GM23248 (cell line): ENCODE results near the gene LGALS7B. TPM values are rescaled to one million over a fixed set of nuclear protein-coding genes. Genes with fewer than 3 reads are reported as not detected.

ENCODE experiments used
- DNase-seq: peaks from one replicate; pipeline ENCODE4 v3.0.0-alpha.2; 2015
- H2AFZ ChIP-seq: fragments of 200-600 bp; sonication (generic); 2 replicates; pipeline ENCODE4 v1.6.1; 2016; ENCODE audit warnings: antibody characterized with exemption
- H3F3A ChIP-seq: fragments of 200-600 bp; sonication (generic); 2 replicates; pipeline ENCODE4 v1.6.1; 2016; ENCODE audit warnings: mild to moderate bottlenecking, antibody characterized with exemption, mixed run types; ENCODE audit not compliant: insufficient read depth
- H3K27ac ChIP-seq: fragments of 200-600 bp; sonication (generic); 2 replicates; pipeline ENCODE4 v1.5.1; 2016; ENCODE audit warnings: mild to moderate bottlenecking
- H3K27me3 ChIP-seq: fragments of 200-600 bp; sonication (generic); replicated peaks from 2 replicates; pipeline ENCODE4 v1.6.1; 2016; ENCODE audit warnings: mild to moderate bottlenecking; ENCODE audit not compliant: insufficient read depth
- H3K36me3 ChIP-seq: fragments of 200-600 bp; sonication (generic); 2 replicates; pipeline ENCODE4 v1.6.1; 2016; ENCODE audit warnings: low read depth, mild to moderate bottlenecking
- H3K4me1 ChIP-seq: fragments of 200-600 bp; sonication (generic); 2 replicates; pipeline ENCODE4 v1.6.1; 2016; ENCODE audit warnings: mild to moderate bottlenecking; ENCODE audit not compliant: insufficient read depth
- H3K4me2 ChIP-seq: fragments of 200-600 bp; sonication (generic); one replicate; pipeline ENCODE4 v1.6.1; 2016; ENCODE audit warnings: mild to moderate bottlenecking; ENCODE audit not compliant: unreplicated experiment
- H3K4me3 ChIP-seq: fragments of 200-600 bp; sonication (generic); 2 replicates; pipeline ENCODE4 v1.5.1; 2016; ENCODE audit warnings: mild to moderate bottlenecking
- H3K79me2 ChIP-seq: fragments of 200-600 bp; sonication (generic); 2 replicates; pipeline ENCODE4 v1.6.1; 2016; ENCODE audit warnings: mild to moderate bottlenecking; ENCODE audit not compliant: insufficient read depth
- H3K9ac ChIP-seq: fragments of 200-600 bp; sonication (generic); 2 replicates; pipeline ENCODE4 v1.6.1; 2016; ENCODE audit warnings: mild to moderate bottlenecking
- H3K9me2 ChIP-seq: fragments of 200-600 bp; sonication (generic); 2 replicates; pipeline ENCODE4 v1.6.1; 2016; ENCODE audit warnings: mixed run types, mild to moderate bottlenecking, moderate library complexity; ENCODE audit not compliant: insufficient read depth
- H3K9me3 ChIP-seq: fragments of 200-600 bp; sonication (generic); one replicate; pipeline ENCODE4 v1.6.1; 2017; ENCODE audit warnings: low read depth
- H4K20me1 ChIP-seq: fragments of 200-600 bp; sonication (generic); 2 replicates; pipeline ENCODE4 v1.6.0; 2016; ENCODE audit not compliant: insufficient read depth
- EZH2 ChIP-seq: fragments of 200-600 bp; sonication (generic); IDR thresholded peaks from 2 replicates; pipeline ENCODE4 v1.6.1; 2018; ENCODE audit warnings: antibody characterized with exemption, mild to moderate bottlenecking; ENCODE audit not compliant: insufficient read depth, poor library complexity, severe bottlenecking
- EZH2phosphoT487 ChIP-seq: fragments of 200-600 bp; sonication (generic); IDR thresholded peaks from 2 replicates; pipeline ENCODE4 v1.6.1; 2018; ENCODE audit warnings: antibody characterized with exemption, moderate library complexity, mild to moderate bottlenecking, low read depth; ENCODE audit not compliant: insufficient read depth
- WGBS, 2 experiments: methylation state at CpG; one replicate each; pipeline ENCODE4 v1.1.6; 2015 to 2017; ENCODE audit warnings: low lambda C conversion rate in 2 of 2, low coverage in 1 of 2; ENCODE audit errors: missing lambda C conversion rate in 2 of 2; 5-methylcytosine and 5-hydroxymethylcytosine counted together
- in situ Hi-C: fragments of 300-500 bp; cut with MboI; formaldehyde crosslinking; loops from 2 replicates; pipeline ENCODE4 v1.15.0; 2020
- polyA plus RNA-seq: library from polyadenylated mRNA; unstranded; fragments of >200 nt; fragmentation: Nextera tagmentation; extraction: Ambion mirVana; gene quantifications from 2 replicates; pipeline ENCODE4 v1.2.1, GENCODE V29; 2016
- total RNA-seq: library from RNA; depleted of rRNA; stranded (reverse); fragments of >200 nt; shearing (Covaris generic); gene quantifications from 2 replicates; pipeline ENCODE4 v1.2.3, GENCODE V29; 2014

Gene LGALS7B
- total and polyA plus RNA-seq, 2 experiments from 2014 or later: not detected

DNA sequence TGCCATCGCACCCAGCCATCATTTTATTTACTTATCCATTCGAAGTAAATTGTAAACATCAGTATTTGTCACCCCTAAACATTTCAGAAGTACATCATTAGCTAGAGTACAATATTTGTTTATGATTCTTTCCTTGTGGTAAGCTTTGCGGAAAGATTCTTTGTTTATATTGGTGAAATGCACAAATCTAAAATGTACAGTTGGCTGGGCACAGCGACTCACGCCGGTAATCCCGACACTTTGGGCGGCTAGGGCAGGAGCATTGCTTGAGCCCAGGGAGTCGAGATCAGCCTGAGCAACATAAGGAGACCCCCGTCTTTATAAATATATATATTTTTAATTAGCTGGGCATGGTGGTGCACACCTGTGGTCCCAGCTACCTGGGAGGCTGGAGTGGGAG, 10.1 kb downstream of the LGALS7B start:
- Histone ChIP-seq H3K36me3 (no peaks in the 10 kb centered on the region), H3F3A (no peaks in the 10 kb centered on the region), H4K20me1 (no peaks in the 10 kb centered on the region), H3K27ac (peak overlapping the region; percentile 51), H3K4me1 (peaks cover 8% of the 10 kb centered on the region), H3K9ac (no peak overlapping the region), H3K27me3 (no peaks in the 10 kb centered on the region), H3K9me3 (no peaks in the 10 kb centered on the region), H3K4me3 (no peak overlapping the region), H2AFZ (no peak overlapping the region), H3K9me2 (peaks cover 4% of the 10 kb centered on the region; the same call in 1 of the 2 replicates), H3K79me2 (no peaks in the 10 kb centered on the region), H3K4me2 (no peak overlapping the region)
- DNase-seq: no peak
- in situ Hi-C loops: no loop called here
- whole genome bisulfite sequencing, 2 experiments: 90 to 91% methylated on average over 10 of the region's 10 CpGs
- no peak for TF ChIP-seq EZH2
- no peak for TF ChIP-seq EZH2phosphoT487

DNA sequence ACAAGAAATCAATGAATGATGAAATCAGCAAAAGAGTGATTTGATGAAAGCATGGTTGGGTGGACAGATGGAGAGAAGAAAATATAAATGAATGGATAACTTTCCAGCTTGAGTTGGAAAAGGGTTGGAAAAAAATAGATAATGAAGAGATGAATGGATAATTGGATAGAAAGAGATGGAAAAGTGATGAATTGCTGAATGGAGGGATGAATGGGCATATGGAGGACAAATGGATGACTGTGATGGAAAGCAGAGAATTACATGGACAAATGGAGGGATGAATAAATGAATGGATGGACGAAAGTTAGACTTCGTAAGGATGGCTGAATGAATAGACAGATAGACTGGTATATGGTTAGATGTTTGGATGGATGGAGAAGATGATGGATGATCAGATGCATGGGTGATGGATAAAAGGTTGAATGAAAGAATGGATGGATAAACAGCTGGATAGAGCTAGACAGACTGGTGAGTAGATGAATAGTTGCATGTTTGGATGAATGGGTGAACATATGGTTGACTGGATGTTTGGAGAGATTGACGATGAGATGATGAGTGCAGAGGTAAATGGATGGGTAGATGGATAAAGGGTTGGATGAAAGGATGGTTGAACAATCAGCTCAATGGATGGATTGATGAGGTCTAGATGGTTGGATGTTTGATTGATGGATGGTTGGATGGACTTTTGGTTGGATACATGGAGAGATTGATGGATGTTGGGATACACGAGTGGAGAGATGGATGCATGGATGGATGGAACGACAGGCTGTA, 11.8 kb downstream of the LGALS7B start:
- Histone ChIP-seq H3K79me2 (no peaks in the 10 kb centered on the region), H3K4me1 (peaks cover 8% of the 10 kb centered on the region), H3K36me3 (no peaks in the 10 kb centered on the region), H3K4me2 (no peak overlapping the region), H4K20me1 (no peaks in the 10 kb centered on the region), H3K4me3 (no peak overlapping the region), H3K27ac (no peak overlapping the region), H3K9ac (no peak overlapping the region), H2AFZ (no peak overlapping the region), H3K9me3 (no peaks in the 10 kb centered on the region), H3K27me3 (no peaks in the 10 kb centered on the region), H3F3A (no peaks in the 10 kb centered on the region), H3K9me2 (peaks cover 4% of the 10 kb centered on the region; the same call in 1 of the 2 replicates)
- in situ Hi-C loops: no loop called here
- 57 to 65% methylated on average over 5 of the region's 5 CpGs for WGBS, 2 experiments
- no peak for DNase-seq
- no peak for TF ChIP-seq EZH2

DNA sequence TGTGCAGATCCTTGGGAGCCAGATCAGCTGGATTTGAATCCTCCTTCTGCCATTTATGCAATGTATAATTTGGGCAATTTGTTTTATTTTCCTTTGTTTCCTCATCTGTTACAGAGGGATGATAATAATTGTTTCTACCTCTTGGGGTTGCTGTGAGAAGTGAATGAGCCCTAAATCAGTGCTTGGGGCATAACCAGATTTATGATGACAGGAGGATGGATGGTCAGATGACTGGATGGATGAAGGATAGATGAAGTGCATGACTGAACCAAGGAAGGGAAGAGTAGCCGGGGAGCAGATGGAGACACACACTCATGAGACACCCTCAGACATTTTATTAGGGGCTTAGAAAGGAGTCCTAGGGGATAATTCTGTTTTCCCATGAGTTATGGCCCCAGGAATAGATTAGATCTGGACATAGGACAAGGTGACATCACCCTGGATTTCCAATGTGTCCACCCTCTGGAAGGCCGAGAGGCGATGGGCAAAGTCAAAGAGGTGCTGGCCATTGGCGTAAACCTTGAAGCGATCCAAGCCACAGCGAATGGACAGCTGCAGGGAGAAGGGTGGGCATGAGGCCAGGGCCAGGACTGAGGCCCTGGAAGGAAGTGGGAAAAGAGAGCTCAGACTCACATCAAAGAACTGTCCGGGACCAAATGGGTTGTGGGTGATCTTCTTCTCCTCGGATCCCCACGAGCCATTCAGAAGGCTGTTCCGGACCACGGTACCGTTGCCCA, 12.5 kb downstream of the LGALS7B start:
- TF ChIP-seq EZH2phosphoT487 (no peak), EZH2 (no peak)
- no peaks in the 10 kb centered on the region for H3K36me3 ChIP-seq
- H3K9me3 ChIP-seq: no peaks in the 10 kb centered on the region
- H3K9me2 ChIP-seq: peaks cover 4% of the 10 kb centered on the region; the same call in 1 of the 2 replicates
- H2AFZ ChIP-seq: no peak overlapping the region
- no peaks in the 10 kb centered on the region for H3F3A ChIP-seq
- no peak overlapping the region for H3K4me2 ChIP-seq
- in situ Hi-C loops: no loop called here
- H3K27ac ChIP-seq: no peak overlapping the region
- DNase-seq: no peak
- no peaks in the 10 kb centered on the region for H3K27me3 ChIP-seq
- no peak overlapping the region for H3K4me3 ChIP-seq
- 89 to 91% methylated on average over 12 of the region's 12 CpGs for WGBS, 2 experiments
- H3K9ac ChIP-seq: no peak overlapping the region
- no peaks in the 10 kb centered on the region for H3K79me2 ChIP-seq
- H3K4me1 ChIP-seq: peaks cover 8% of the 10 kb centered on the region
- no peaks in the 10 kb centered on the region for H4K20me1 ChIP-seq

DNA sequence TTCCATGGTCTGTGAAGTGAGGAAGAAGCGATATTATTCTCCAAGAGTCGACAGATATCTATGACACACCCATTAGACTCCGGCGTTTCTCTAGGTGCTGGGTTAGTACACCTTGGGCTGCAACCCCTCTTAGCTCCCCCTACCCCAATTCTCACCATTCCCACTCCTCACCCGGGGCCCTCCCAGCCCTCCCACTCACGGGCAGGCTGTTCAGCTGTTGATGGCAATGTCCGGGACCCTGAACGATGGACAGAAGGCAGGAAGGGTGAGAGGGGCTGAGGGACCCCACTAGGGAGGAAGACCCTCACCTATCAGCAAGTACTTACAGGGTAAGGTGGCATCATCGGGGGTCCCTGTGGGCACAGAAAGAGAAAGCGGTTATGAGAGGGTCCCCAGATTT, 14.5 kb downstream of the LGALS7B start:
- Histone ChIP-seq H3K36me3 (no peaks in the 10 kb centered on the region), H4K20me1 (no peaks in the 10 kb centered on the region), H3K9ac (no peak overlapping the region), H3K9me2 (peaks cover 4% of the 10 kb centered on the region; the same call in 1 of the 2 replicates), H3K27ac (no peak overlapping the region), H3K27me3 (no peaks in the 10 kb centered on the region), H3K9me3 (no peaks in the 10 kb centered on the region), H2AFZ (no peak overlapping the region), H3K79me2 (no peaks in the 10 kb centered on the region), H3K4me3 (no peak overlapping the region), H3K4me1 (peaks cover 8% of the 10 kb centered on the region), H3K4me2 (no peak overlapping the region), H3F3A (no peaks in the 10 kb centered on the region)
- in situ Hi-C loops: no loop called here
- no peak for TF ChIP-seq EZH2
- no peak for TF ChIP-seq EZH2phosphoT487
- DNase-seq: no peak
- 79 to 93% methylated on average over 10 of the region's 10 CpGs for WGBS, 2 experiments
